ENCODE data around the gene TNS4. TPM values are rescaled to one million over a fixed set of nuclear protein-coding genes. Genes with fewer than 3 reads are reported as not detected.

Gene TNS4
- total RNA-seq, 1 experiment from 2014 or later, result 522 TPM

DNA sequence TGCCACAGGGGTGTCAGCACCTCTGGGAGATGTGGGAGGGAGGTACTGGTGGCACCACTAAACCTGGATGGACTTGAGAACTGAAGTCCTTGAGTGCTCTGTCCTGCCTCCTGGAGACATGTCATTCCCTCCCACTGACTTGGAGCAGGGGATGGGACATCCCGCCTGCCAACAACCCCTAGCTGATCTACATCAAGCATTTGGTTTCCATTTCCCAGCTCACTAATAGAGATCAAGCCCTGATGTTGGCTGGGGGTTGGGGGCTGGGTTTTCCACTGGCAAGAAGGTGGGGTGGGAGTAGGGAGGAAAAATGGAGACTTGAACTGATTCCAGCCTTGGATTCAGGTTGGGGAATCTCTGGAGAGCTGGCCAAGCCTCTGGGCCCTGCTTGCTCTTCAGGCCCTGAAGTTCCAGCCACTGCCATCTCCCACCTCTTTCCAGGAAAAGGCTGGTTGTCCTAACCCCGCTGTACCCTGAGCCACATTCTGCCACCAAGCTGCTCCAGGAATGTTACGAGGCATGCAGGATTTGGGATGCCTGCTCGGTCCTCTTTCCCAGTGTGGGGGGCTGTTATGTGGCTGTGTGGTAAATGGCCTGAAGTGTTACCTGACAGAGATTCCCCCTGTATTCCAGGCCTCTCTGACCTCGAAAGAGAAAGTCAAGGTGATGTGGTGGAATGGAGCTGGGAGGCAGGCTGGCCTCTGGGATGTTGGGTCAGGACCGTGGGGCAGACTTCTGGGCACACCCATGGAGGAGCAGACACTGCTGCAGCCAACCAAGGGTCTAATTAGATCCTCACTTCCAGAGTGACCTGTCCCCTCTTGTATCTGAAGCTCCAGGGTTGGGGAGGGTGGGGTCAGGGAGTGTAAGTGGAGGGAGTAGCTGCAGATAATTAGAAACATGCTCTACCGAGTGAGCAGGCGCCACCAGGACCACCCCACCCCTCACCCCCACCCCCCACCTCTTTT, 41.5 kb downstream of the TNS4 start:
- no TSS peak for BruUV-seq (replicated peaks)
- no peak for DNase-seq (ENCODE audit: unreplicated experiment)
- ChIA-PET CTCF (interaction anchor here (0.6 to 1.3 kb wide), 4 partner anchors 9 to 43 kb away, joined by 3 to 9 read pairs (median 4); no protein-coding TSS in a partner anchor), POLR2A (interaction anchor here (1.0 to 7.5 kb wide), 2 partner anchors 11 to 12 kb away, joined by 3 to 79 read pairs; no protein-coding TSS in a partner anchor)
- Mint-ChIP-seq H3K4me1 (ENCODE audit: insufficient read depth, unreplicated experiment) (peaks cover 12% of the 10 kb centered on the region), H3K27me3 (ENCODE audit: insufficient read depth, unreplicated experiment) (peaks cover 11% of the 10 kb centered on the region), H3K36me3 (ENCODE audit: insufficient read depth, unreplicated experiment) (peaks cover 13% of the 10 kb centered on the region), H3K9me3 (ENCODE audit: unreplicated experiment) (no peaks in the 10 kb centered on the region), H3K27ac (ENCODE audit: low read depth, unreplicated experiment) (no peak overlapping the region), H3K4me3 (ENCODE audit: unreplicated experiment) (no peak overlapping the region)
- intact Hi-C loops (cut with micrococcal nuclease), result no loop called here
- TF ChIP-seq CTCF (IDR thresholded peaks at IDR 0.05; ENCODE audit: unreplicated experiment), result no peak

DNA sequence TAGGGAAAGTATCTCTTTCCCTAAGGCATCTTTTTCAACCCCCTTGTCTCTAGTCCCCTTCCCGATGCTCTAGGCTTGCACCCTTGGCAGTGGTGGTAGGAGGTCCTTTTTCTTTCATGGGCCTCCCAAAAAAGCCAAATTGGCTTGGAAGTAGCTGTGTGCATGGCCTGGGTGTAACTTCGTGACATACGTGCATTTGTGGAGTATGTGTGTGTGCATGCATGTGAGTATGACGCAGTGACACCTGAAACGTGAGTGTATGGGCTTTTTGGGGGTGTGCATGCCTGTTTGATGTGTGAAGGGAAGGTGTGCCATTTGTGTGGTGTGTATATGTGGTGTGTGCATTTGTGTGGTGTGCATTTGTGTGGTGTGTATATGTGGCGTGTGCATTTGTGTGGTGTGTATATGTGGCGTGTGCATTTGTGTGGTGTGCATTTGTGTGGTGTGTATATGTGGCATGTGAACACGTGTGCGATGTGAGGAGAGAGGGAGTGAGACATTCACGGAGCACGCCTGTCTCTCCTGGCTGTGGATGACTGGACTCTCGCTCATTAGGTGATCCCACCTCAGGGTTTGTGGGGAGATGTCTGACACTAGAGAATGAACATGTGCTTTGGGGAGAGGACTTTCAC, 42.5 kb downstream of the TNS4 start:
- ChIA-PET POLR2A (interaction anchor here (0.7 to 7.5 kb wide), 4 partner anchors 12 to 218 kb away, joined by 3 to 79 read pairs (median 4); no protein-coding TSS in a partner anchor), CTCF (interaction anchor here (0.8 to 2.0 kb wide), 3 partner anchors 8 to 101 kb away, joined by 4 to 8 read pairs (median 6); no protein-coding TSS in a partner anchor)
- no peaks in the 10 kb centered on the region for H3K9me3 Mint-ChIP-seq (ENCODE audit: unreplicated experiment)
- H3K27ac Mint-ChIP-seq (ENCODE audit: low read depth, unreplicated experiment), result peak overlapping the region; percentile 5
- no peak overlapping the region for H3K4me3 Mint-ChIP-seq (ENCODE audit: unreplicated experiment)
- intact Hi-C loops (cut with micrococcal nuclease), result no loop called here
- DNase-seq (ENCODE audit: unreplicated experiment), result no peak
- peaks cover 13% of the 10 kb centered on the region for H3K36me3 Mint-ChIP-seq (ENCODE audit: insufficient read depth, unreplicated experiment)
- peaks cover 11% of the 10 kb centered on the region for H3K27me3 Mint-ChIP-seq (ENCODE audit: insufficient read depth, unreplicated experiment)
- TSS peak; percentile 9 for BruUV-seq (replicated peaks)
- peaks cover 19% of the 10 kb centered on the region for H3K4me1 Mint-ChIP-seq (ENCODE audit: insufficient read depth, unreplicated experiment)
- TF ChIP-seq CTCF (IDR thresholded peaks at IDR 0.05; ENCODE audit: unreplicated experiment), result no peak

DNA sequence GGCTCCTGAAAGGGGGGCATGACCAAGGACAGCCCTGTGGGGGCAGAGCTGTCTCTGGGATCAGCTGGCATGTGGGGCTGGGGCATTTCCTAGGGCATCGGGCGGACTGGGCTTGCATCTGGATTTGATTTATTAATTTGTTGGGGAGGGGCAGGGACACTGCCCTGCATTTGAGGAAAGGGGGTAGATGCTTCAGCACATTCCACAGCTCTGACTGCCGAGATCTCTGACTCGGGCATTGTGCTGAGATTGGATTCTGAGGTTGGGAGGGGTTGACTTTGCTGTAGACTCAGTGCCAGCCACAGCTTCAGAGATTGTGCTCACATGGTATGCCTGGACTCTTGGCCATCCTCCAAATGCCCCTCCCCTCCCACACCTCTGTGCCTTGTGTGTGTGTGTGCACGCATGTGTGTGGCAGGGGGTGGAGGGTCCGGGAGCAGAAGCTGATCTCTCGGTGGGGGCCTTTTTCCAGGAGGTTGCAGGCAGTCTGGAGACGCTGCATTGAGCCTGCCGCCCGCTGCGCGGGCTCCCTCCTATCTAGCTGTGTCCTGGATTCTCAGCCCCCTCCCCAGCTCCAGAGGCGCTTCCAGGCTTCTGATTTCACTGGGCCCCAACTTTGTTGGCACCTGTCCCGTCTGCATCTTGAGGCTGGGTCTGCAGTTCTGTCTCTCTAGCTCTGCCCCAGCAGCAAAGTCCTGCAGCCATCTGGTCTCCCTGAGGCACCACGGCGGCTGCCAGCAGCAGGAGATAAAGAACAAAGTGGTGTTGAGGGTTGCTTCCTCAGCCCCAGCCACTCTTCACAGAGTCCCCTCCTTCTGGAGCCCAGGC, 43.2 kb downstream of the TNS4 start:
- no peak for DNase-seq (ENCODE audit: unreplicated experiment)
- no peak overlapping the region for H3K27ac Mint-ChIP-seq (ENCODE audit: low read depth, unreplicated experiment)
- ChIA-PET POLR2A (interaction anchor here (0.5 to 7.5 kb wide), 6 partner anchors 12 to 217 kb away, joined by 3 to 79 read pairs (median 3); no protein-coding TSS in a partner anchor), CTCF (interaction anchor here (1.2 to 2.0 kb wide), 5 partner anchors 14 to 101 kb away, joined by 3 to 8 read pairs (median 5); no protein-coding TSS in a partner anchor)
- H3K4me1 Mint-ChIP-seq (ENCODE audit: insufficient read depth, unreplicated experiment), result peaks cover 19% of the 10 kb centered on the region
- H3K36me3 Mint-ChIP-seq (ENCODE audit: insufficient read depth, unreplicated experiment), result peaks cover 13% of the 10 kb centered on the region
- no peak overlapping the region for H3K4me3 Mint-ChIP-seq (ENCODE audit: unreplicated experiment)
- intact Hi-C loops (cut with micrococcal nuclease), result no loop called here
- TF ChIP-seq CTCF (IDR thresholded peaks at IDR 0.05; ENCODE audit: unreplicated experiment), result no peak
- H3K9me3 Mint-ChIP-seq (ENCODE audit: unreplicated experiment), result no peaks in the 10 kb centered on the region
- peaks cover 11% of the 10 kb centered on the region for H3K27me3 Mint-ChIP-seq (ENCODE audit: insufficient read depth, unreplicated experiment)
- BruUV-seq (replicated peaks), result no TSS peak
